PFSK-1 (cell line): ENCODE results near the gene DNM3.

Experiments used
- POLR2AphosphoS5 ChIP-seq: IDR thresholded peaks from 2 replicates; pipeline ENCODE4 v1.6.1; 2012; ENCODE audit warnings: low read depth, mild to moderate bottlenecking, control low read depth, low read length, moderate library complexity
- REST ChIP-seq, 2 experiments: IDR thresholded peaks; 2 replicates each; pipeline versions ENCODE4 v1.6.1 to v1.8.0; 2011 to 2012; ENCODE audit warnings: low read depth in 2 of 2, low read length in 2 of 2, control low read depth in 1 of 2, inconsistent platforms in 1 of 2, mild to moderate bottlenecking in 1 of 2, moderate library complexity in 1 of 2; ENCODE audit not compliant: insufficient read depth in 1 of 2
- SIN3A ChIP-seq: IDR thresholded peaks from 2 replicates; pipeline ENCODE4 v1.6.1; 2012; ENCODE audit warnings: mild to moderate bottlenecking, low read length, moderate library complexity, borderline replicate concordance; ENCODE audit not compliant: insufficient read depth
- TAF1 ChIP-seq: IDR thresholded peaks from 2 replicates; pipeline ENCODE4 v1.6.1; 2012; ENCODE audit warnings: low read length, control low read depth, borderline replicate concordance; ENCODE audit not compliant: insufficient read depth

- TF ChIP-seq TAF1 (no peak), POLR2AphosphoS5 (no peak), REST (IDR thresholded peaks at IDR 0.05; ENCODE audit: insufficient read depth in 1 of 2, low read depth in 2 of 2, low read length in 2 of 2) (no peak), SIN3A (no peak)
Observed at GRCh38 chr1:171799166-171799565, 42.1 kb upstream of the DNM3 start.
